Measurements from ENCODE around the gene ATP2B2. TPM values are rescaled to one million over a fixed set of nuclear protein-coding genes. Genes with fewer than 3 reads are reported as not detected.

Gene ATP2B2
- total RNA-seq, 2 experiments from 2014 or later = not detected

DNA sequence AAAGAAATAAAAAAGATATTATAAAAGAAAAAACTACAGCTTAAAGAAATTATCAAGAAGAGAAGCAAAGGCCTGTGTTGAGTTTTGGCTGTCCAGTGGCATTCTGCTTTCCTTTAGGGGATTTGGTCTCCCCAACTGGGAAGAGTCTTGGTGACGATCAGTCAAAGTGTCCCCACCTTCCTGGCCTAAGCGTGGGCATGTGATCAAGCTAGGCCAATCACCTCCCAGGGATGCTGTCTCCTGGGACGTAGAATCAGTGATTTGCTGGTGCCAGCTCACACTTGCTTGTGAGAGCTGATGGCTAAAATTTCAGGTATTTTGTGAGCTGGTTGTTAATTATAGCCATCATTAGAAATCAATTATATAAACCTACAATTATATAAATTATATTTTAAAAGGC, 69.5 kb downstream of the ATP2B2 start:
- Mint-ChIP-seq H3K4me1 (peaks cover 27% of the 10 kb centered on the region), H3K4me3 (no peak overlapping the region), H3K9me3 (no peaks in the 10 kb centered on the region), H3K27ac (no peak overlapping the region), H3K27me3 (no peaks in the 10 kb centered on the region), H3K36me3 (no peaks in the 10 kb centered on the region)
- no peak for DNase-seq

DNA sequence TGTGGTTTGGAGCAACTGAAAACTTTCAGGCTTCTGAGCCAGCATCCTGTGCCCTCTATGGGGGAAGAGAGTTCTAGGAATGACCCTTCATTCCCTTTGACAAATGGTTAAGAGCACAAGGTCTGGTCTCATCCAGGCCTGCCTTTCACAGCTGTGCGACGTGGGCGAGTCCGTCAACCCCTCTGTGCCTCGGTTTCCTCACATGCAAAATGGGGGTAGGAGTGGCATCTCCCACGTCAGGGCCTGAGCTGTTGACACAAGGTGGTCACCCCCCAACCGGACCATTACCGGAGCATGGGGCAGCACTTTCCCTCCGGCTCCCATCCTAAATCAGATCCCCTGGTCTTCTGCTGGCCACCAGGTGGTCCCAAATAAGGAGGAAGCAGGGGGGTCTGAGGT, 70.4 kb downstream of the ATP2B2 start:
- DNase-seq = no peak
- no peaks in the 10 kb centered on the region for H3K9me3 Mint-ChIP-seq

DNA sequence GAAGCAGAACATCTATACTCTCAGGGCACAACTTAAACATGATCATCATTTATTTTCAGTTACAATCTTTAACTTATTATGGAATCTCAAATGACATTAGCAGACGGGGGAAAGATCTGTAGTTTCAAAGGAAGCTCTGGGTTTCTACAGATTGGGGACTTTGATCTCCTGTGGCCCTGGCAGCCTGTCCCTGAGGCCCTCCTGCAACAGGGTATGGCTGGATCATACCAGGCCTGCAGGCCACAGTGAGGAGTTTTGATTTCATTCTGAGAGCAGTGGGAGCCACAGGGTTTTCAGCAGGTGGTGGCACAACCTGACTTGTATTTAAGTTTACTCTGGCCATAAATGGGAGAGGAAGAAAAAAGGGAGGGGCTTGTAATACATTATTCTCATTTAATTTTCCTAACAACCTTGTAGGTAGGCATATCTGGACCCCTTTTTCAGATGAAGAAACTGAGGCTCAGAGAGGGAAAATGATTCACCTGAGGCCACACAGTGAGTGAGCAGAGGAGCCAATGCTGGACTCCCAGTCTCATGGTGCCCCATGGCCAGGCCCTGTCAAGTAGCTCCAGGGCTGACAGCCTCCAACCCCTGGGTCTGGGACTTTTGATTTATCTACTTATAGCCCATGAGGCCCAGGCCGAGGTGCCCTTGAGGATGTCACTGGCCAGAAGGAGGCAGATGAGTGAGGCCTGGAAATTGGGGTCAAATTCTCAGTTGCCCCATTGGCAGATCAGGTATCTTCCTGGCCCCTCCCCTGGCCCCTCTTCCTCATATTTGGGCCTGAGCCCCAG, 71.0 kb downstream of the ATP2B2 start:
- Mint-ChIP-seq H3K4me1 (peaks cover 23% of the 10 kb centered on the region), H3K27ac (no peak overlapping the region), H3K9me3 (no peaks in the 10 kb centered on the region), H3K27me3 (no peaks in the 10 kb centered on the region), H3K4me3 (no peak overlapping the region), H3K36me3 (no peaks in the 10 kb centered on the region)
- no peak for DNase-seq

More for the DNA sequence above, 70.4 kb downstream of the ATP2B2 start:
- Mint-ChIP-seq H3K36me3 (no peaks in the 10 kb centered on the region), H3K4me3 (no peak overlapping the region), H3K27ac (no peak overlapping the region), H3K4me1 (peaks cover 23% of the 10 kb centered on the region), H3K27me3 (no peaks in the 10 kb centered on the region)

DNA sequence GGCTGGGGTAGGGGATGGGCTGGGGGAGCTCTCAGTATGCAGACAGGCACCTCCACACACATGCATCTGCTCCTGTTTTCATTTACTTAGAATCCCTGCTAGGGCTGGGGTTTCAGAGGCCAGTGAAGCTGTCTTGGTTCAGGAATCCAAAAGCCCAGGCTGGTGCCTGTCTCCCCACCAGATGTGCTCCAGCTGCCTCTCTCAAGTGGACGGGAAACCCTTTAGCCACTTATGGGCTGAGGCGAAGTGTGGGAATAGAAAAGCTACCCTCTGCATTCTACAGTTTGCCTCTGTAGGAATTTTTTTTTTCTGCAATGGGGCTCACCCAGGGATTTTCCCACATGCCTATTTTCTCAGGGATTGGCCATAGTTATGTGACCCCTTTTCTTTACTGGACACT, 72.5 kb downstream of the ATP2B2 start:
- Mint-ChIP-seq H3K36me3 (no peaks in the 10 kb centered on the region), H3K4me3 (no peak overlapping the region), H3K9me3 (no peaks in the 10 kb centered on the region), H3K27me3 (no peaks in the 10 kb centered on the region), H3K4me1 (peaks cover 17% of the 10 kb centered on the region), H3K27ac (no peak overlapping the region)
- no peak for DNase-seq

DNA sequence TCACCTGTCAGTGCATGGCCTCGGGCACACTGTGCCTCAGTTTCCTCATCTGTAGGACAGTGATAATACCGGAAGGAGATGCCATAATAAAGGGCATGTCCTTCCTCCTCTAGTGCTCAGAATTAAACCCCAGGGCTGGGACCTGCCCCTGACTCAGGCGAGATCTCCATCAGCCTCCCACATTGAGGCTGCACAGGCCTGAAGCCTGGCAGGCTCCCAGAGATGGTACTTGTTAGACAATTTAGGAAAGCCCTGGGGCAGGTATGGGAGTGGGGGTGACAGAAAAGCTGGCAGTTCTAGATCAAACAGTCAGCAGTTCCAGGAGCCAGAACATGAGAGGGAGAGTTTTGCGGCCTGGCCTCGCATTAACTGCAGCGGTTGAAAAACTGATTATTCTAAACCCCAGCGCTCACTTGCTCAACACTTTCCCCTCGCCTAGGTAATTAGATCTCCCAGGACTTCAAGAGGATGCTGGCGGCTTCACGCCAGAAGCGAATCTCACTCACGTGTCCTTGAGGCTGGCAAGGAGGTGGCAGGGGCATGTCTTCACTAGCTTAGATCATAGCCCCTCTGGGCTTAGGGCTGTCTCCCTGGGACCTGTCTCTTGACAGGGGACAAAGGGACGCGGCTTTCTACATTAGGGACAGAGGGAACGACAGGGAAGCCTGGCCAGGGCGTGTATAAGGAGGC, 73.1 kb downstream of the ATP2B2 start:
- Mint-ChIP-seq H3K27me3 (no peaks in the 10 kb centered on the region), H3K4me3 (no peak overlapping the region), H3K4me1 (peaks cover 12% of the 10 kb centered on the region), H3K9me3 (no peaks in the 10 kb centered on the region), H3K36me3 (no peaks in the 10 kb centered on the region), H3K27ac (no peak overlapping the region)
- no peak for DNase-seq

DNA sequence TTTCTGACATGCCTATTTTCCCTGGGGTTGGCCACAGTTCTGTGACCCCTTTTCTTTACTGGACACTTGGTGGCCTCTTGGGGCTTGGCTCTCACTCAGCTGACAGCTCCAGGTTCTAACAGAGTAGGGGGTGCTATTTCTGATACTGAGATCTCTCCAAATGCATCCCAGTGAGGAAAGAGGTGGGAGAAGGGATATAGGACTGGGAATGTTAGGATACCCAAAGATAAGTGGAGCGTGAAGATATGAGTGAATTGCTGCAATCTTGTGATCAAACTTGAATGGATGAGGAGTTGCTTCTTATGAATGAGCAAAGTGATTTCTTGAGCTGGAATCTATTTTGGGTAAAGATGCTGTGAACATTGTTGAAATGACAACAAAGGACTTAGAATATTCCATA, 74.6 kb downstream of the ATP2B2 start:
- Mint-ChIP-seq H3K36me3 (no peaks in the 10 kb centered on the region), H3K9me3 (no peaks in the 10 kb centered on the region), H3K4me3 (no peak overlapping the region), H3K27ac (no peak overlapping the region), H3K4me1 (no peaks in the 10 kb centered on the region), H3K27me3 (no peaks in the 10 kb centered on the region)
- DNase-seq = no peak

DNA sequence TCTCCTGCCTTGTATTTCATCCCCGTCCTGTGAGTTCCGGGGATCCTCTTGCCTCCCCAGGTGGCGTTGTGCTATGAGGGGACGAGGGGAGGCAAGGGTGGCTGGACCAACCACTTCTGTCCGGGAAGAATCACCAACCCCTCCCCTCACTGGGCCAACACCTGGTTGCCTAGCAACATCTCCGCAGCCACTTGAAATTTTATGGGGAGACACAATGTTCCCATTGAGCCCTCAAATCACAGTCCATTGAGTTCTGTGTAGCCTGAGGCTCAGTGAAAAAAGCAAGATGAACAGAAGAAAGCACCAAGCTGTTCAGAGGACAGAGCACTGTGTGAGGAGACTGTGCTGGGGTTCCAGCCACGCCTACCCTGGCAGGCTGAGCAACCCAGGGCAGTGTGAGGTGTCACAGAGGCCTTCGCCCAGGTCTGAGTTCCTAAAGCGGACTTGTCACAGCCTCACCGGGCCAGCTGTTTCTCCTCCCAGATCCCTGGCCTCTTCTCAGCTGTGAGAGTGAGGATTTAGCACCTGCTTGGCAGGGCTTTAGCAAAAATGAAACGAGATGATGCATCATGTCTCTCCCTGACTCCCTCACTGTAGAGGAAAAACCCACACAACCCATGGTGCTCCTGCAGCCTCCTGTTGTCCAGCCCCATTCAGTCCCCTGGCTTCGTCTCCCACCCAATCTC, 76.8 kb downstream of the ATP2B2 start:
- no peak for DNase-seq
- Mint-ChIP-seq H3K4me1 (no peaks in the 10 kb centered on the region), H3K27ac (no peak overlapping the region), H3K4me3 (no peak overlapping the region), H3K9me3 (no peaks in the 10 kb centered on the region), H3K36me3 (no peaks in the 10 kb centered on the region), H3K27me3 (no peaks in the 10 kb centered on the region)

DNA sequence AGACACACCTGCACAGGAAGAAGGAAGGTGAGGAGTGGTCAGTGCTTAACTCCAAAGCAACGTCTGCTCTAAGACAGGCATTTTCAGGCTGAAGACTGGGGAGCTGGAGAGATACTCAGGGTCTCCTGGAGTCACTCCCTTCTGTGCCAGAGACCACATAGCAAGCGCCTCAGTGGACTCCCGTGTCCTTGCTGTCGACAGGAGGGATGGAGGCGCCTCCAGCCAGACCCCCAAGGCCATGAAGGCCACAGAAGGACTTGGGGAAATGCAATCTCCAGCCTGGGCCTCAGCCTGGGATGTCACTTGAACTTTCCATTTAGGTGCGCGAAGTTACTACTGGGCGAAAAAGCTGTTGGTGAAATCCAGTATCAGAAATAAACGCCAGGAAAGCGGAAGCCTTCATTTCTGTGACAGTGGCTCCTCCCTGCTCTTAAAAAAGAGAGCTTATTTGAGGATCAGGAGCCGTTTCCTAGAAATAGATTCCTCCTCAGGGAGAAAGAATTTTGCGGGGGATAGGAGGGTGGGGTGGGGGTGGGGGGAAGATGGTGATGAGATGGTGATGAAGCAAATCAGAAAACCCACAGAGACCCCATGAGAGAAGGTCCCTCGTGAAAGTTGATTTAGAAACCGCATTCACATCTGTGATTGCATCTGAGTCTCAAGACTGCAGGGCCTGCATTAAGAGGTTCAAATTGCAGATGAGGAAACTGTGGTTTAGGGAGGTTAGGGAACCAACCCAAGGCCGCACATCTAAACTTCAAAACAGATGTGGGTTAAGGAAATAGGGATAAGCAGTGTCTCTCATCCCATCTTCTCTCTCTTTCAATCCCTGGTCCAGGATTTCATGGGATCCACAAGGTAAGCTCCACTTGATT, 78.8 kb downstream of the ATP2B2 start:
- no peaks in the 10 kb centered on the region for H3K36me3 Mint-ChIP-seq
- DNase-seq = no peak
- no peaks in the 10 kb centered on the region for H3K27me3 Mint-ChIP-seq
- no peak overlapping the region for H3K27ac Mint-ChIP-seq
- H3K4me1 Mint-ChIP-seq = no peaks in the 10 kb centered on the region
- H3K9me3 Mint-ChIP-seq = no peaks in the 10 kb centered on the region
- H3K4me3 Mint-ChIP-seq = no peak overlapping the region

DNA sequence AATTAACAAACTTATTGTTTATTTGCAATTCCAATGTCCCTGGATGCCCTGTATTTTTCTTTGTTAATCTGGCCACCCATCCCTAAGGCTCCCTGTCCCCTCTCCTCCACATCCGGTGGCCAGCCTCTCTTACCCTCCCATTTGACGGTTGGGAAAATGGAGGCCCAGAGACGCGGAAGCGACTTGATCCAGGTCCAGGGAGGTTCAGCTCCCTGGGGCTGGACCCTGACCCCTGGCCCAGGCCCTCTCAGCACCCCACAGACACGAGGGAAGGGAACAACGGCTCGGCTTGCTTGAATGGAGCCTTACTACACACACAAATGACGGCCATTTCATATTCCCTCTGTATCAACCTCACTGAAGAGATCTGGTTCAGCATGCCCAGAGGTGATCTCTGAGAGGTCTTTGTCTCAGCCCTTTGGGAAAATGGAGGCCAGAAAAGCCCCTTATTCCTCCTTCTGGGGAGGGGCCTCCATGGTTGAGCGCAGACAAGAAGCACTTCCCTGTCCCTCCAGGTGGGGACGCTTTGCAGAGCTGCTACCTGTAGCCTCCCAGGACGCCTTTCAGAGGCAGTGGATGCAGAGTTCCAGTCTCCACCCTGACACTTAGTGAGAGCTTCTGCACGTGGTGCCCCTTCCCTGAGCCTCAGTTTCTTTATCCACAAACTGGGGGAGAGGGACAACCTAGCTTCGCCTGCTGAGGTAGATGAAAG, 82.1 kb downstream of the ATP2B2 start:
- Mint-ChIP-seq H3K9me3 (no peaks in the 10 kb centered on the region), H3K4me3 (no peak overlapping the region), H3K36me3 (no peaks in the 10 kb centered on the region), H3K27ac (no peak overlapping the region), H3K4me1 (peaks cover 5% of the 10 kb centered on the region), H3K27me3 (no peaks in the 10 kb centered on the region)
- no peak for DNase-seq

DNA sequence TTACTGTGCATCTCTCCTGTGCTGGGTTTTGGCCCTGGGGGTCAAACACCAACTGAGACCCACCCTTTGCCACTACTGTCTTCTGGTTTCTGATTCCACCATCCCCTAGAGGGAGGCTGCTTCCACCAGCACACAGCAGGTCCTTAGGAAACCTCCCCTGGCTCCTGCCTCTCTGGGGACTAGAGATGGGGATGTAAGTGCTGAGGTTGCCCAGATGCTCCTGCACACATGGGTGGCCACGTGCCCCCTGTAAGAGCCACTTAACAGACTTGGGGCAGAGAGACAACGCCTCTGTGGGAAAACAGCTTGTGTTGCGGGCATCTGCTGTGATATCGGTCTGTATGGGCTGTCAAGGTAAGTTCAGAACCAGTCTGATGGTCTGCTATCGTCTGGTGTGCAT, 83.4 kb downstream of the ATP2B2 start:
- H3K9me3 Mint-ChIP-seq = no peaks in the 10 kb centered on the region
- H3K27me3 Mint-ChIP-seq = peaks cover 5% of the 10 kb centered on the region
- no peak overlapping the region for H3K27ac Mint-ChIP-seq
- H3K36me3 Mint-ChIP-seq = no peaks in the 10 kb centered on the region
- H3K4me1 Mint-ChIP-seq = peaks cover 5% of the 10 kb centered on the region
- H3K4me3 Mint-ChIP-seq = no peak overlapping the region
- DNase-seq = no peak

DNA sequence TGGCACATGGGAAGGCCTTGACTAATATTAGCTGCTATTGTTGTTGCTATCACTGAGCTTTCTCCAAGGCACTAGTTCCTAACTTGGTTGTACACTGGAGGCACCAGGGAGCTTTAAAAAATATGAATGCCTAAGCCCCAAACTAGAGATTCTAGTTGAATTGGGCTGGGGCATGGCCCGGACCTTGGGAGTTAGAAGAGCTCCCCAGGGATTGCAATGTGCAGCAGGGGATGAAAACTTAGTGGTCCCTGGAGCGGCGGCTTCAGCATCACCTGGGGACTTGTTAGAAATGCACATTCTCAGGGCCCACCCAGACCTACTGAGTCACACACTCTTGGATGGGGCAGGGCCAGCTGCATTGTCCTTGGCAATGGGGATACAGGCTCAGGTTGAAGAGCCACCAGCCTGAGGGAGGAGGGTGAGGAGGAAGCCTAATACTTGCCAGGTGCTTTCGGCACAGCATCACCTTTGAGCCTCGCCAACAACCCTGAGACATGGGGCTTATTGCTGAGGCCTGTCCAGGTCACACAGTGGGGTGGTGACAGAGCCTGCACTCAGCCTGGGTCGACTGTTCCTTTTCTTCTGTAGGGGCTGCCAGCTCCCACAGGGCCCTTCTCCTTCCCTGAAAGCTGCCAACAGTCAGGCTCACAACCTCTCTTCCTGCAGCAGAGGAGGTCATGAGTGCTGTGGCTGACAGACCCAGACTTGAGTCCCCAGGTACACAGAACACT, 84.5 kb downstream of the ATP2B2 start:
- no peak overlapping the region for H3K4me3 Mint-ChIP-seq
- DNase-seq = no peak
- no peak overlapping the region for H3K27ac Mint-ChIP-seq
- H3K36me3 Mint-ChIP-seq = no peaks in the 10 kb centered on the region
- no peaks in the 10 kb centered on the region for H3K9me3 Mint-ChIP-seq
- H3K27me3 Mint-ChIP-seq = peaks cover 5% of the 10 kb centered on the region
- H3K4me1 Mint-ChIP-seq = peaks cover 5% of the 10 kb centered on the region

DNA sequence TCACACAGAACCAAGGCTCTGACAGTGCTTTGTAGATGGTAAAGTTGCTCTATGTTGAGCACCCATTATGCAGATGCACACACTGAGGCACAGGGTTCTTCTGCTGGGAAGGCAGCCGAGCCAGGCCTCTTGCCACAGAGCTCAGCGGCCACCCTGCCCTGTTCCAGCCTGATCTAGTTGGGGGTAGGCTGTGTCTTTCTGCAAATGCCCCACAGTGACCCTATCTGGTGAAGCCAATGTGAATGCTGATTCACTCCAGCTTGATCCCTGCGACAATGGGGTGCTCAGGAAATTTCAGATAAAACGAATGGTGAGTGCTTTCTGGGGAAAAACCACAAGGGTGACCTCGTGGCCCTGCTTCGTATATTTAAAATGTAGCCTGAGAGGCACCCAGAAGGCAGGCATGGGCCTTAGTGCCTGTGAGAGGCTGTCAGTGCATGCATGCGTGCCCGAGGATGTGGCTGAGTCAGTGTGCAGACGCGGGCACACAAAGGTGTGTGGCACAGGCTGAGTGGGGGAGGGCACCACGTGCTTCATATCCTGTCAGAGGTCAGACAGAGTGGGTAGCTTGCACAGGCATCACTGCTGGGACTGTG, 85.7 kb downstream of the ATP2B2 start:
- DNase-seq = no peak
- Mint-ChIP-seq H3K4me1 (peaks cover 5% of the 10 kb centered on the region), H3K36me3 (no peaks in the 10 kb centered on the region), H3K4me3 (no peak overlapping the region), H3K27me3 (peaks cover 5% of the 10 kb centered on the region), H3K9me3 (no peaks in the 10 kb centered on the region), H3K27ac (no peak overlapping the region)

DNA sequence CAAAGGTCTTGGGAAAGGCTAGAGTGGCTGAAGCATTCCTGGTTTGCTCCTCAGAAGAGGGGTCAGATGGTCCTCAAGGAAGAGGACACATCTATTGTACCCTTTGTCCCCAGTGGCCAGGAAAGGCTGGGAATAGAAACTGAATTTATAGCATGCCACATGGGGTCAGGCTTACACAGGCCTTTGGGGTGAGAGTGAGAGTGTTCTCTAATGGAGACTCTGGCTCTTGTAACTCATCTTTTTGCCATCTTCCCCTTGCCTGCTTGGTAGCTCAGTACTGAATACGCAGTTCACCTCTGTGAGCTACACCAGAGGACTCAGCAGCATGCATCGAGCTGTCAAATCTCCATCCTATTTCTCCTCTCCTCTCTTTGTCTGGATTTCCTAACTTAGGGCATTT, 87.5 kb downstream of the ATP2B2 start:
- Mint-ChIP-seq H3K36me3 (no peaks in the 10 kb centered on the region), H3K27me3 (peaks cover 5% of the 10 kb centered on the region), H3K9me3 (no peaks in the 10 kb centered on the region), H3K4me3 (no peak overlapping the region), H3K27ac (no peak overlapping the region), H3K4me1 (peaks cover 5% of the 10 kb centered on the region)
- no peak for DNase-seq
